Measurements from ENCODE around the gene DGKI. TPM values are rescaled to one million over a fixed set of nuclear protein-coding genes. Genes with fewer than 3 reads are reported as not detected.

DGKI gene
- total and polyA plus RNA-seq, 2 of the 4 experiments (the other 2 are of a cell fraction) = 3.9 to 15.8 TPM

DNA sequence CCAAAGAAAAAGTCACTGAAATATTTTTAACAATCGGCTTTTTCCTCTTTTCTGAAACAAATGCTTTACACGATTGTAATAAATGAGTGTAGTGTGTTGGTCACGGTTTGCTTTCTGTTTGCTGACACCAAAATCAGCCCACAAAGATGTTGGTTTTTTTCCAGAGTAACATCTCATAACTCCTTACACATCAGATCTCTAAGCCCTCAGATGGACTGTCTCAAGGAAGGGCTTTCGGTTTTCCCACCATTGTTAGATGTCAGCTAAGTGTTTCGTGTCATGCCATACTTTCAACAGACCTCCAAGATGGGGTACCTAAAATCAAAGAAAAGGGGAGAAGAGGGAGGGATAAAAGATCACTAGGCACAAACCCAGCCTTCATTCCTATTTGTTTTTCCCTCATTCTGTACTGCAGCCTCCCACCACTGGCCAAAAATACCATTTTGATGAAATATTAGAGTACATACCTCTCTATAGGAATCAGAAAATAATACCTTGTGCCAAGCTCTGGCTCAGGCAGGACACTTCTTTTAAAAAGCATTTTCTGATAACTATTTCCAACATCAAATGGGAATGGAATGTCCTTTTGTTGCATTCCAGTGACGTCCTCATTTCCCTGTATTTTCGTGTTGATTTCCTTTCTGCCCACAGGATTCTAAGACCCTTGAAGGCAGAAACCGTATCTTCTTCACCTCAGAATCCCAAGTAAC lies 159.1 kb downstream of the DGKI start:
- Histone ChIP-seq H4K91ac (ENCODE audit: insufficient read depth, low read depth, low read length) (peak overlapping the region; percentile 89), H3K18ac (ENCODE audit: low read depth, low read length) (peak overlapping the region; percentile 94; the same call in 1 of the 2 replicates), H3K27ac (ENCODE audit: insufficient read depth, low read length) (no peak overlapping the region), H3K36me3 (ENCODE audit: control insufficient read depth, insufficient read depth, low read length) (no peaks in the 10 kb centered on the region), H2AFZ (replicated peaks; ENCODE audit: low read length, poor library complexity) (peak overlapping the region; percentile 35), H3K9me1 (ENCODE audit: insufficient read depth, low read length) (0 out of 2 replicates have a peak, but pooled peaks cover 3% of the 10 kb centered on the region), H4K20me1 (ENCODE audit: insufficient read depth, low read length) (no peaks in the 10 kb centered on the region), H3K4ac (ENCODE audit: low read depth, low read length) (peak overlapping the region; percentile 96), H2BK120ac (ENCODE audit: low read depth, low read length) (peak overlapping the region; percentile 97), H3K14ac (replicated peaks; ENCODE audit: low read depth, low read length) (peak overlapping the region; percentile 91), H2BK5ac (ENCODE audit: low read depth, low read length, poor library complexity, severe bottlenecking) (peak overlapping the region; percentile 90), H2BK15ac (ENCODE audit: low read depth, low read length) (peak overlapping the region; percentile 84; the same call in 2 of the 3 replicates), H3K56ac (ENCODE audit: extremely low read depth, insufficient read depth, low read length) (peak overlapping the region; percentile 57; the same call in 1 of the 2 replicates), H4K8ac (ENCODE audit: low read depth in 2 of 2, low read length in 2 of 2) (peak overlapping the region; percentile 50 to 79), H3K4me3 (ENCODE audit: insufficient read depth, low read depth, low read length) (no peak overlapping the region), H3K23ac (ENCODE audit: low read depth, low read length) (peak overlapping the region; percentile 93), H4K5ac (ENCODE audit: low read depth, low read length) (peak overlapping the region; percentile 93; the same call in 1 of the 2 replicates), H3K9ac (ENCODE audit: low read depth, low read length) (peak overlapping the region; percentile 4; the same call in 1 of the 2 replicates), H2BK20ac (ENCODE audit: low read depth, low read length) (peak overlapping the region; percentile 92), H3K4me2 (ENCODE audit: low read depth, low read length) (peak overlapping the region; percentile 63; the same call in 1 of the 2 replicates), H2AK9ac (replicated peaks; ENCODE audit: low read depth, low read length, poor library complexity) (no peak overlapping the region), H3K27me3 (ENCODE audit: control insufficient read depth, insufficient read depth, low read length) (no peaks in the 10 kb centered on the region), H3K4me1 (ENCODE audit: control insufficient read depth, insufficient read depth, low read length) (peaks cover 25% of the 10 kb centered on the region), H2AK5ac (ENCODE audit: low read depth, low read length) (peak overlapping the region; percentile 79; the same call in 1 of the 2 replicates), H3K79me1 (ENCODE audit: low read depth in 1 of 2, low read length in 2 of 2) (peaks cover 0 to 4% of the 10 kb centered on the region in 2 experiments; a peak in 1 of 4 replicates), H3K9me3 (ENCODE audit: control insufficient read depth, insufficient read depth, low read length) (no peaks in the 10 kb centered on the region)
- DNase-seq (peak; percentile 71), ATAC-seq (ENCODE audit: low read depth) (peak; percentile 45)
- CTCF ChIA-PET = interaction anchor here (1.4 kb wide), 1 partner anchor 19 kb away, joined by 5 read pairs; no protein-coding TSS in a partner anchor
- in situ Hi-C loops (cut with MboI; ENCODE audit: low sequenced_read_pairs) (no loop called here), dilution Hi-C loops (cut with HindIII; ENCODE audit: low sequenced_read_pairs, unreplicated experiment) (no loop called here), intact Hi-C loops (cut with micrococcal nuclease) (no loop called here)
- BruUV-seq (replicated peaks) = no TSS peak
- no peak for TF ChIP-seq NFE2L2 (IDR thresholded peaks at IDR 0.05; ENCODE audit: low read depth, low read length)
- TF ChIP-seq BHLHE40 (IDR thresholded peaks at IDR 0.05; ENCODE audit: low read depth, low read length) = peak; percentile 37; the same call in 1 of the 2 replicates
- POLR2A ChIA-PET (ENCODE audit: unreplicated experiment) = no interaction called here
- WGBS, 2 experiments (ENCODE audit: extremely low coverage in 2 of 2, insufficient read length in 1 of 2) = no CpG with 5 or more reads among the region's 8 CpGs
